Measurements from ENCODE around the gene RTTN. TPM values are rescaled to one million over a fixed set of nuclear protein-coding genes. Genes with fewer than 3 reads are reported as not detected.

RTTN gene
- total and polyA plus RNA-seq, 2 donors from 2014 or later, result 6.3 to 12.3 TPM

DNA sequence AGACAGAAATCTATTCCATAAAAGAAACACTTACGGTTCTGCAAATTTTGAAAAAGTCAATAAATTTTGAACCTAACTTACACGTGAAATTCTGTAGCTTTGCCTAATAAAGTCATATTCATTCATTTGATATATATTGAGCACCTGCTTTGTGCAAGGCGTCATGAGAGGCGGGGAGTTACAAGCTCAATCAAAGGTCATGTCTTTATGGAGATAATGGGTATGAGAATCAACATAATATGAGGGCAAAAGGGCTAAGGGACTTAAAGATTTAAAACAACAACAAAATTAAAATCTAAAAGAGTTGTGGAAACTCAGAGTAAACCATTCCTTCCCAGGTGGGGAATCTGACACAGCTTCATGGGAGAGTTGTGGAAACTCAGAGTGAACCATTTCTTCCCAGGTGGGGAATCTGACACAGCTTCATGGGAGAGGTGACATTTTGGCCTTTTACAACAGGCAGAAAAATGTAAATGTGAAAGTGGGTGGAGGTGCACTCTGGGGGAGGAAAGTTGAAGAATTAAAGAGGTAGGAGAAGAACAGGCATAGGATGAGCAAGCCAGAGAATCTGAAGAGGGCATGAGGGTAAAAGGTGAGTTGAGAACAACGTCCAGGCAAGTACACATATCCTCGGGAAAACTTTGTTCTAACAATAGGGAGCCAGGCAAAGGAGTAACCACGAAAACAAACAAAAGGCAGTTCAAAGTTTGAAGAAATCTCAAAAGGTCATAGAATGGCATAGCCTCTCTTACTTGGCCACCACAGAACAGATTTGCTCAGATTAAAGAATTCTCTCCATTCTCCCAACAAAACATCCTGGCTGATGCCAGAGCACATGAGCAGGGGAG, 208.3 kb downstream of the RTTN start:
- FAIRE-seq, result no peak
- no peaks in the 10 kb centered on the region for H3K9me3 ChIP-seq (ENCODE audit: control insufficient read depth in 2 of 3, insufficient read depth in 1 of 3, low read length in 3 of 3)
- no peaks in the 10 kb centered on the region for H3K27me3 ChIP-seq (ENCODE audit: control insufficient read depth, insufficient read depth, low read length)
- no peak overlapping the region for H3K4me3 ChIP-seq (ENCODE audit: low read length in 3 of 3)
- DNase-seq, result no peak
- H3K4me1 ChIP-seq (ENCODE audit: control insufficient read depth in 2 of 3, insufficient read depth in 2 of 3, low read depth in 1 of 3, low read length in 3 of 3), result no peaks in the 10 kb centered on the region
- H3K9ac ChIP-seq (ENCODE audit: low read length in 3 of 3), result no peak overlapping the region
- no peak overlapping the region for H3K27ac ChIP-seq (ENCODE audit: low read depth in 2 of 2, low read length in 2 of 2)
- peaks cover 0 to 7% (median 0%) of the 10 kb centered on the region in 3 donors for H3K36me3 ChIP-seq (ENCODE audit: control insufficient read depth in 2 of 3, insufficient read depth in 3 of 3, low read length in 3 of 3)
- TF ChIP-seq, protein P1, sequence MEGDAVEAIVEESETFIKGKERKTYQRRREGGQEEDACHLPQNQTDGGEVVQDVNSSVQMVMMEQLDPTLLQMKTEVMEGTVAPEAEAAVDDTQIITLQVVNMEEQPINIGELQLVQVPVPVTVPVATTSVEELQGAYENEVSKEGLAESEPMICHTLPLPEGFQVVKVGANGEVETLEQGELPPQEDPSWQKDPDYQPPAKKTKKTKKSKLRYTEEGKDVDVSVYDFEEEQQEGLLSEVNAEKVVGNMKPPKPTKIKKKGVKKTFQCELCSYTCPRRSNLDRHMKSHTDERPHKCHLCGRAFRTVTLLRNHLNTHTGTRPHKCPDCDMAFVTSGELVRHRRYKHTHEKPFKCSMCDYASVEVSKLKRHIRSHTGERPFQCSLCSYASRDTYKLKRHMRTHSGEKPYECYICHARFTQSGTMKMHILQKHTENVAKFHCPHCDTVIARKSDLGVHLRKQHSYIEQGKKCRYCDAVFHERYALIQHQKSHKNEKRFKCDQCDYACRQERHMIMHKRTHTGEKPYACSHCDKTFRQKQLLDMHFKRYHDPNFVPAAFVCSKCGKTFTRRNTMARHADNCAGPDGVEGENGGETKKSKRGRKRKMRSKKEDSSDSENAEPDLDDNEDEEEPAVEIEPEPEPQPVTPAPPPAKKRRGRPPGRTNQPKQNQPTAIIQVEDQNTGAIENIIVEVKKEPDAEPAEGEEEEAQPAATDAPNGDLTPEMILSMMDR (IDR thresholded peaks at IDR 0.05; ENCODE audit: borderline replicate concordance, extremely low read depth, insufficient read depth), result no peak
- intact Hi-C loops (cut with DNase I), result no loop called here

DNA sequence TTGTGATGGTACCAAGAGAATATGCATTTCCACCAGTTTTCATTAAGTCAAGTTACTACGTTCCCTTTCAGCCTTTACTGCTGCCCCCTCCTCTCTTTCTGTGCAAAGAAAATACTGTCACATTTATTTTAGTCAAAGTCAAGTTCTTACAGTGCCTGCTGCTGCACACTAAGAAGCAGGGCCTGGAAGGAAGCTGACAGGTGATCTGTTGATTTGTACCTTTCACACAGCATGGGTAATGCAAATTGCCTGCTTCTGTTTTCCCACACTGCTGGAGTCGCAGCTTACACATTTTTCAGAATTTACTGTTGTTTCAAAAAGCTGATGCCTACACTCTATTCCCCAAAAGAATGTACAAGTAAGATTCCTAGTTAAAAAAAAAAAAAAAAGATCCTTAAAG, 209.1 kb downstream of the RTTN start:
- H3K4me3 ChIP-seq (ENCODE audit: low read length in 3 of 3), result no peak overlapping the region
- H3K36me3 ChIP-seq (ENCODE audit: control insufficient read depth in 2 of 3, insufficient read depth in 3 of 3, low read length in 3 of 3), result peaks cover 0 to 5% (median 0%) of the 10 kb centered on the region in 3 donors
- FAIRE-seq (no peak), DNase-seq (no peak)
- H3K9me3 ChIP-seq (ENCODE audit: control insufficient read depth in 2 of 3, insufficient read depth in 1 of 3, low read length in 3 of 3), result no peaks in the 10 kb centered on the region
- TF ChIP-seq, protein P1 (IDR thresholded peaks at IDR 0.05; ENCODE audit: borderline replicate concordance, extremely low read depth, insufficient read depth), result no peak
- intact Hi-C loops (cut with DNase I), result no loop called here
- H3K27me3 ChIP-seq (ENCODE audit: control insufficient read depth, insufficient read depth, low read length), result no peaks in the 10 kb centered on the region
- no peak overlapping the region for H3K9ac ChIP-seq (ENCODE audit: low read length in 3 of 3)
- no peak overlapping the region for H3K27ac ChIP-seq (ENCODE audit: low read depth in 2 of 2, low read length in 2 of 2)
- no peaks in the 10 kb centered on the region for H3K4me1 ChIP-seq (ENCODE audit: control insufficient read depth in 2 of 3, insufficient read depth in 2 of 3, low read depth in 1 of 3, low read length in 3 of 3)

DNA sequence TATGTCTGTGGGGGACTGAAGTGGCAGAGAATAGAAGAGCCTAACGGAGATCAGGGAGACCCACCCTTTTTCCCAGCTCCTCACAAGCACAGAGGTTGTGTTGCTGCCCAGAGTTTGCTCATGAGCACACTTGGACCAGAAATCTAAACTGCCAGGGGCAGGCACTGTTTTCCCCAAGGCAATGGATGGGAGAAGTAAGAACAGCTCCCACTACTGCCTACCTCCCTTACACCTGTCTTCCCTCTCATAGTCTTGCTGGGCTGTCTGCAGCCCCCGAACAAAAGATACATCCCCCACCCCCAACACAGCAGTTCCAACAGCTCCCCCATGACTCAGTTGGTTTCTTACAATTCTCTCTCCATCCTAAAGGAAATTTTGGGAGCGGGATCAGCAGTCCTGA, 209.7 kb downstream of the RTTN start:
- Histone ChIP-seq H3K27ac (ENCODE audit: low read depth in 2 of 2, low read length in 2 of 2) (no peak overlapping the region), H3K36me3 (ENCODE audit: control insufficient read depth in 2 of 3, insufficient read depth in 3 of 3, low read length in 3 of 3) (peaks cover 0 to 5% (median 0%) of the 10 kb centered on the region in 3 donors), H3K9me3 (ENCODE audit: control insufficient read depth in 2 of 3, insufficient read depth in 1 of 3, low read length in 3 of 3) (no peaks in the 10 kb centered on the region), H3K9ac (ENCODE audit: low read length in 3 of 3) (no peak overlapping the region), H3K4me1 (ENCODE audit: control insufficient read depth in 2 of 3, insufficient read depth in 2 of 3, low read depth in 1 of 3, low read length in 3 of 3) (no peaks in the 10 kb centered on the region), H3K4me3 (ENCODE audit: low read length in 3 of 3) (no peak overlapping the region), H3K27me3 (ENCODE audit: control insufficient read depth, insufficient read depth, low read length) (no peaks in the 10 kb centered on the region)
- no peak for FAIRE-seq
- TF ChIP-seq, protein P1 (IDR thresholded peaks at IDR 0.05; ENCODE audit: borderline replicate concordance, extremely low read depth, insufficient read depth), result no peak
- intact Hi-C loops (cut with DNase I), result no loop called here
- no peak for DNase-seq

Measured in kidney (tissue), 14 donors.